ENCODE data around the gene NPTN. TPM values are rescaled to one million over a fixed set of nuclear protein-coding genes. Genes with fewer than 3 reads are reported as not detected.

The NPTN gene
- total RNA-seq, 1 donor from 2014 or later, result 86.1 TPM

- DNase-seq, result no peak
These were observed 114.9 kb downstream of the NPTN start for GRCh38 chr15:73518180-73518862.

- no peak for DNase-seq
These were observed 115.6 kb downstream of the NPTN start for GRCh38 chr15:73517566-73517965.

- DNase-seq, result no peak
These were observed 117.7 kb downstream of the NPTN start for GRCh38 chr15:73515527-73515926.

Other genes starting within 250 kb of the NPTN start
- gene REC114, start 190.2 kb downstream of the NPTN start, total RNA-seq, result not detected
- 24.5 TPM for gene CD276, start 51.0 kb upstream of the NPTN start, total RNA-seq
- gene INSYN1, start 120.0 kb upstream of the NPTN start, total RNA-seq, result 30.1 TPM
- gene TBC1D21, start 240.2 kb upstream of the NPTN start, total RNA-seq, result not detected

Measured in occipital lobe (tissue), 2 donors.